B cell (primary cell): ENCODE measurements around the gene SLIT3.

Experiments
- EZH2 ChIP-seq: IDR thresholded peaks from 2 replicates; pipeline ENCODE4 v1.6.1; 2012; ENCODE audit warnings: borderline replicate concordance, low read depth, mild to moderate bottlenecking, moderate library complexity, low read length; ENCODE audit not compliant: insufficient read depth, poor library complexity, severe bottlenecking
- TF ChIP-seq, protein P1 (sequence below): fragments of 200-600 bp; IDR thresholded peaks from one replicate; pipeline ENCODE4 v1.8.0; 2022; ENCODE audit warnings: antibody characterized with exemption, mild to moderate bottlenecking

DNA sequence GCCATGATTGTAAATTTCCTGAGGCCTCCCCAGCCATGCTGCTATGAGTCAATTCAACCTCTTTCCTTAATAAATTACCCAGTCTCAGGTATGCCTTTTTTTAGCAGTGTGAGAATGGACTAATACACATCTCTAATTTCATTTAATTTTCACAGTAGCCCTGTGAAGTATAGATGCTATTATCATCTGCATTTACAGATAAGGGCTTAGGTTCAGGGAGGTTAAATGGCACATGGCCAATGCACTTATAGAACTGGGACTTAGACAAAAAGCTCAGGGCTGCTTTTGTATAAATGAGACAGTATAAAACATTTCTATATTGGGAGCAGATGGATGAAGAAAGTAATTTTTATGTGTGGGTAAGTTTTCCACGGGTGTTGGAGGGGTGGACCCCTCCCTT lies 658.9 kb downstream of the SLIT3 start:
- TF ChIP-seq, protein P1, sequence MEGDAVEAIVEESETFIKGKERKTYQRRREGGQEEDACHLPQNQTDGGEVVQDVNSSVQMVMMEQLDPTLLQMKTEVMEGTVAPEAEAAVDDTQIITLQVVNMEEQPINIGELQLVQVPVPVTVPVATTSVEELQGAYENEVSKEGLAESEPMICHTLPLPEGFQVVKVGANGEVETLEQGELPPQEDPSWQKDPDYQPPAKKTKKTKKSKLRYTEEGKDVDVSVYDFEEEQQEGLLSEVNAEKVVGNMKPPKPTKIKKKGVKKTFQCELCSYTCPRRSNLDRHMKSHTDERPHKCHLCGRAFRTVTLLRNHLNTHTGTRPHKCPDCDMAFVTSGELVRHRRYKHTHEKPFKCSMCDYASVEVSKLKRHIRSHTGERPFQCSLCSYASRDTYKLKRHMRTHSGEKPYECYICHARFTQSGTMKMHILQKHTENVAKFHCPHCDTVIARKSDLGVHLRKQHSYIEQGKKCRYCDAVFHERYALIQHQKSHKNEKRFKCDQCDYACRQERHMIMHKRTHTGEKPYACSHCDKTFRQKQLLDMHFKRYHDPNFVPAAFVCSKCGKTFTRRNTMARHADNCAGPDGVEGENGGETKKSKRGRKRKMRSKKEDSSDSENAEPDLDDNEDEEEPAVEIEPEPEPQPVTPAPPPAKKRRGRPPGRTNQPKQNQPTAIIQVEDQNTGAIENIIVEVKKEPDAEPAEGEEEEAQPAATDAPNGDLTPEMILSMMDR: no peak
- TF ChIP-seq EZH2: no peak
